Epidermal melanocyte (primary cell): Measurements from ENCODE around the gene TMEM150A.
"Not testable (repeated sequence)": the region's sequence is repeated elsewhere in the genome, so short reads cannot be mapped to it uniquely, and the experiment has no call there.

Experiments used
- DNase-seq: peaks from one replicate; pipeline ENCODE4 v3.0.0; 2011; ENCODE audit warnings: low spot score; ENCODE audit not compliant: insufficient read length

Gene TMEM150A

GRCh38 chr2:85611705-85612587 is 9.4 kb upstream of the TMEM150A start, which contains the start of gene C2orf68:
Gene C2orf68, minus strand, starts transcription at chr2:85612066. Its CDS starts 82 bp downstream, at chr2:85611984.
- DNase-seq, result peak; percentile 90

- no peak for DNase-seq
These were observed 8.8 kb upstream of the TMEM150A start for GRCh38 chr2:85611217-85611704.

GRCh38 chr2:85607268-85608215 is 5.0 kb upstream of the TMEM150A start:
- no peak for DNase-seq

GRCh38 chr2:85606116-85606455 is 3.6 kb upstream of the TMEM150A start:
- no peak for DNase-seq

GRCh38 chr2:85605406-85606115 is 3.1 kb upstream of the TMEM150A start:
- no peak for DNase-seq

- no peak for DNase-seq
These were observed 2.3 kb upstream of the TMEM150A start for GRCh38 chr2:85604568-85605339.

- not testable (repeated sequence) for DNase-seq
These were observed 1.6 kb upstream of the TMEM150A start for GRCh38 chr2:85604133-85604444.

GRCh38 chr2:85601771-85602475 is 575 bp downstream of the TMEM150A start:
- DNase-seq, result no peak

- no peak for DNase-seq
These were observed 1.3 kb downstream of the TMEM150A start for GRCh38 chr2:85600951-85601770.

GRCh38 chr2:85600235-85600575 is 2.3 kb downstream of the TMEM150A start:
- no peak for DNase-seq

GRCh38 chr2:85599468-85600234 is 2.8 kb downstream of the TMEM150A start:
- no peak for DNase-seq

GRCh38 chr2:85598594-85599340 is 3.7 kb downstream of the TMEM150A start:
- DNase-seq, result no peak

GRCh38 chr2:85597241-85597640 is 5.3 kb downstream of the TMEM150A start:
- DNase-seq, result no peak

GRCh38 chr2:85596486-85597143 is 5.9 kb downstream of the TMEM150A start:
- DNase-seq, result no peak

- DNase-seq, result no peak
These were observed 6.5 kb downstream of the TMEM150A start for GRCh38 chr2:85596026-85596333.

- peak; percentile 99 for DNase-seq
These were observed 7.0 kb downstream of the TMEM150A start, which contains the start of gene RNF181 for GRCh38 chr2:85595301-85596025. Gene RNF181, plus strand, starts transcription at chr2:85595745. Its CDS starts 19 bp downstream, at chr2:85595764.
